Dendritic cell treated with granulocyte-macrophage colony-stimulating factor and Interleukin-4, amounts not matched to agents 40 ng/mL and 50 ng/mL, for 4 days (primary cell): ENCODE measurements around the gene MAML2.
A peak's percentile ranks its signal among the peaks of the same experiment; 100 is the strongest.

Experiments used
- H3K27ac Mint-ChIP-seq: one replicate; pipeline ENCODE4 v1.8.0; 2022; ENCODE audit warnings: mild to moderate bottlenecking, mixed read lengths
- H3K27me3 Mint-ChIP-seq: one replicate; pipeline ENCODE4 v1.8.0; 2022; ENCODE audit warnings: mild to moderate bottlenecking, mixed read lengths
- H3K36me3 Mint-ChIP-seq: one replicate; pipeline ENCODE4 v1.8.0; 2022; ENCODE audit warnings: low read depth, mixed read lengths
- H3K4me1 Mint-ChIP-seq: one replicate; pipeline ENCODE4 v1.8.0; 2022; ENCODE audit warnings: low read depth, mixed read lengths
- H3K4me3 Mint-ChIP-seq: one replicate; pipeline ENCODE4 v1.8.0; 2022; ENCODE audit warnings: mild to moderate bottlenecking, moderate library complexity, mixed read lengths
- H3K9me3 Mint-ChIP-seq: one replicate; pipeline ENCODE4 v1.8.0; 2022; ENCODE audit warnings: mixed read lengths
- intact Hi-C: fragments of 100-400 bp; cut with micrococcal nuclease; formaldehyde crosslinking; loops from one replicate; pipeline ENCODE4 v1.15.0; 2022

MAML2 gene

DNA sequence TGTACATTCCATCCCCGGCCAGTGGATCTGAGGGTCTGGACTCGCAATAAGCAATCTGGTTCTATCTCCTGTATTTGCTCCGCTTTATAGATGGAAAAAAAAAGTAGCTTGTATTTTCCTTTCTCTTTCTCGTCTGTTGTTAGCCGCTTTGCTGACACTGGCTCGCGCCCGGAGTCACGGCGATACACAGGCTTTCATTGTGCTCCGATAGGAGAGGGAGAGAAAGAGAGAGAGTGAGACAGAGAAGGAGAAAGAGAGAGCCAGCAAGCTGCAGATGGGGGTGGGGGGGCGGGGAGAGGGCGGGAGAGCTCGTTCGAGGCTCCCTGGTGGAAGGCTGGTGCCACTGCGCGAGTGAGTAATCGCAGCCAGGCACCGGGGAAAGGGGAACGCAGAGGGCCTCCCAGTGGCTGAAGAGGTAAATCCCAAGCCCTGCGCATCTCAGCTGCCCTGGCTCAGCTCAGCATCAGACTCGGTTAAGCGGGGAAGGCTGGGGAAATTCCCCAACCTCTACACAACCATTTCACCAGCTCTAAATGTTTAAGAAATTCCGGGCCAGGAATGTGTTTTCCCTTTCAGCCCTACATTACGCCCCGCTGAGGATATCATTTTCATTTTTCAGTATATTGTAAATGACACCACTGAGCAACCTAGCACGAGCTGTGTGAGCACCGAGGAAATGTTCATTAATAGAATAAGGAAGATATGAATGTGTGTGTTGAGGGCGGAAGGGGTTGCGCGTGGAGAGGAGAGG, at the start of gene MAML2:
Gene MAML2, minus strand, starts transcription at position 235 of the 751 bp plus-strand sequence. CDS start 1,300 bp downstream, outside the sequence.
- intact Hi-C loops = loop anchor here (1.0 to 5.0 kb wide), 2 partner anchors 101 to 288 kb away; no protein-coding TSS in a partner anchor
- H3K4me1 Mint-ChIP-seq = peaks cover 47% of the 10 kb centered on the region

DNA sequence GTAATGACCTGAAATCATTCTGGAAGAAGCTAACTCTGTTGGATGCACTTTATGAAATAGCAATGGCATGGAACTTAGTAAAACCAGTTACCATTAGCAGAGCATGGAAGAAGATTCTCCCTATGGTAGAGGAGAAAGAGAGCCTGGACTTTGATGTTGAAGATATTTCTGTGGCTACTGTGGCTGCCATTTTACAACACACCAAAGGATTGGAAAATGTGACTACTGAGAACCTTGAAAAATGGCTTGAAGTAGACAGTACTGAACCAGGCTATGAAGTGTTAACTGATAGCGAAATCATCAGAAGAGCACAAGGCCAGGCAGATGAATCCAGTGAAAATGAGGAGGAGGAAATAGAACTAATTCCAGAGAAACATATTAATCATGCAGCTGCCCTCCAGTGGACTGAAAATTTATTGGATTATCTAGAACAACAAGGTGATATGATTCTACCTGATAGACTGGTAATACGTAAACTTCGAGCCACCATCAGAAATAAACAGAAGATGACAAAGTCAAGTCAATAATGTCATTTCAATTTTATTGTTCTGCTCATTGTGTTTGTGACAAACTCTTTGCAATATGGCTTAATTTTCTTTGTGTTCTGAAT, 48.8 kb upstream of the MAML2 start:
- H3K27me3 Mint-ChIP-seq = no peaks in the 10 kb centered on the region
- peaks cover 30% of the 10 kb centered on the region for H3K4me1 Mint-ChIP-seq
- H3K9me3 Mint-ChIP-seq = no peaks in the 10 kb centered on the region
- H3K36me3 Mint-ChIP-seq = peaks cover 33% of the 10 kb centered on the region
- intact Hi-C loops = loop anchor here (5.0 kb wide), 1 partner anchor 150 kb away; no protein-coding TSS in a partner anchor
- no peak overlapping the region for H3K27ac Mint-ChIP-seq
- H3K4me3 Mint-ChIP-seq = no peak overlapping the region

More for the DNA sequence above, at the start of gene MAML2:
- peak within 1 kb of the TSS; percentile 100 for H3K4me3 Mint-ChIP-seq
- H3K27ac Mint-ChIP-seq = peak within 1 kb of the TSS; percentile 96
- H3K36me3 Mint-ChIP-seq = peaks cover 15% of the 10 kb centered on the region
- peaks cover 8% of the 10 kb centered on the region for H3K27me3 Mint-ChIP-seq
- H3K9me3 Mint-ChIP-seq = no peaks in the 10 kb centered on the region

- Mint-ChIP-seq H3K4me1 (peaks cover 30% of the 10 kb centered on the region), H3K4me3 (peak overlapping the region; percentile 90), H3K27ac (peak overlapping the region; percentile 92), H3K27me3 (no peaks in the 10 kb centered on the region), H3K9me3 (no peaks in the 10 kb centered on the region), H3K36me3 (peaks cover 33% of the 10 kb centered on the region)
- intact Hi-C loops = loop anchor here (1.0 to 5.0 kb wide), 2 partner anchors 148 to 601 kb away; partner anchors contain the start of gene FAM76B
These were observed 47.4 kb upstream of the MAML2 start for GRCh38 chr11:96390488-96390792.

GRCh38 chr11:96389720-96390487, 46.9 kb upstream of the MAML2 start, which contains the start of the genes CCDC82 and JRKL:
Gene CCDC82, minus strand, starts transcription at chr11:96389912. Its CDS starts 5,165 bp downstream, at chr11:96384747.
Gene JRKL, plus strand, starts transcription at chr11:96390013. Its CDS starts 637 bp downstream, at chr11:96390650.
- intact Hi-C loops = loop anchor here (1.0 to 5.0 kb wide), 2 partner anchors 148 to 601 kb away; partner anchors contain the start of gene FAM76B
- H3K4me1 Mint-ChIP-seq = peaks cover 30% of the 10 kb centered on the region
- H3K27ac Mint-ChIP-seq = peak within 1 kb of the TSS; percentile 92
- H3K9me3 Mint-ChIP-seq = no peaks in the 10 kb centered on the region
- no peaks in the 10 kb centered on the region for H3K27me3 Mint-ChIP-seq
- peak within 1 kb of the TSS; percentile 90 for H3K4me3 Mint-ChIP-seq
- peaks cover 38% of the 10 kb centered on the region for H3K36me3 Mint-ChIP-seq

DNA sequence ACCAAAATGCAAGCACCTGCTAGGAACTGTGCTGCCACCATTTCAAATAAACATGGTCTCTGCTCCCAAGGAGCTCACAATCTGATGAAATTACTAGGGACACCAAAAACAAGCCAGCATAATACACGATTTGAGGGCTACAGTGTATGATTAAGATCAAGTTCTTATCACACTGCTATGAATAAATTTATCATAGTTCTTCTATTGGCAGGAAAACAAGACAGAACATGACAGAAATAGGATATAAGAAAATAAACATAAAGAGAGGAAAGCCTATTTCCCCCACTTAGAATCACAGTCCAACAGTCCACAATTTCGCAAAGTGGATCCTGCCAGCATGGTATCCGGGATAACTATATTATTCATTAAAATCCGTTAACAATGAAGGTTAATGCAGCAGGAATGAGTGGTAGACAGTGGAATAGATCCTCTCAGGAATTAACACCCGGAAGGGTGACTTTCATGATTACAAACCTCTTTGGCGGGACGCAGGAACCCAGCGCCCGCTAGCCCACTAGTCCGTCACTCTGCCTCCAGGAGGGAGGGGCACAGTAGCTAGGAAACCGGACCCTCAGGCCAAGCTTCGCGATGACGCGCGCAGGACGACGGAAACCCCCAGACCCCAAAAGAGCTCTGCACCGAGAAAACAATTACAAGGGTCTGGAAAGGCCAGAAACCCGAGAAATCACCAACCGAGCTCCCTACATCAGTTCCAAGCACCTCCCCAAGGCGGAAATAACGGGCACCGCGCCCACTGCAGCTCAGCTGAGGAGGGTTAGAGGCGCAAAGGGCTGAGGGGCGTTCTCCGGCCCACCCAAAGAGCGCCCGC, 46.1 kb upstream of the MAML2 start:
- peak overlapping the region; percentile 90 for H3K4me3 Mint-ChIP-seq

DNA sequence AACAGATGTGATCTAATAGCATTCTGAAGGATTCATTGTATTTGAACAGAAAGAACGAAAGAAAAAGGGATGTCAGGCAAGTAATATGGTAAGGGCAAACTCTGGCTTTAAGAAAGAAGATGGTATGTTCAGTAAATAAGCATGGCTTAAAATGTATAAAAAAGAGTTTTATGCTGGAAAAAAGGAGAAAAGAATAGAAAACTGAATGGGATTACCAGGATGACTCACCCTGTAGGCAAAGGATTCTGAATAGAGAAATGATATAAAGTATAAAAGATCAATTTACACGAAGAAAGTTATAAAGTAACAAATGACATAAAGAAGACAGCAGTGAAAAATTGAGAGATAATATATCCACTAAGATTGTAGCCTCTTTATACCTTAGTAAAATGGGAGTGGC, 42.2 kb upstream of the MAML2 start:
- no peak overlapping the region for H3K27ac Mint-ChIP-seq
- intact Hi-C loops = no loop called here

More for the DNA sequence above, 46.1 kb upstream of the MAML2 start:
- peak overlapping the region; percentile 92 for H3K27ac Mint-ChIP-seq
- H3K27me3 Mint-ChIP-seq = no peaks in the 10 kb centered on the region
- peaks cover 30% of the 10 kb centered on the region for H3K4me1 Mint-ChIP-seq
- H3K9me3 Mint-ChIP-seq = no peaks in the 10 kb centered on the region
- intact Hi-C loops = no loop called here
- H3K36me3 Mint-ChIP-seq = peaks cover 44% of the 10 kb centered on the region

GRCh38 chr11:96384156-96384555, 41.2 kb upstream of the MAML2 start:
- no peak overlapping the region for H3K4me3 Mint-ChIP-seq

More for the DNA sequence above, 42.2 kb upstream of the MAML2 start:
- H3K27me3 Mint-ChIP-seq = no peaks in the 10 kb centered on the region
- no peaks in the 10 kb centered on the region for H3K9me3 Mint-ChIP-seq
- peaks cover 15% of the 10 kb centered on the region for H3K4me1 Mint-ChIP-seq
- H3K4me3 Mint-ChIP-seq = no peak overlapping the region
- H3K36me3 Mint-ChIP-seq = peaks cover 48% of the 10 kb centered on the region

GRCh38 chr11:96376796-96377195, 33.8 kb upstream of the MAML2 start:
- intact Hi-C loops = no loop called here
- no peak overlapping the region for H3K27ac Mint-ChIP-seq
- H3K4me3 Mint-ChIP-seq = no peak overlapping the region
- peaks cover 10% of the 10 kb centered on the region for H3K4me1 Mint-ChIP-seq
- H3K27me3 Mint-ChIP-seq = no peaks in the 10 kb centered on the region
- no peaks in the 10 kb centered on the region for H3K9me3 Mint-ChIP-seq
- peaks cover 47% of the 10 kb centered on the region for H3K36me3 Mint-ChIP-seq

More at GRCh38 chr11:96384156-96384555, 41.2 kb upstream of the MAML2 start:
- Mint-ChIP-seq H3K27me3 (no peaks in the 10 kb centered on the region), H3K4me1 (peaks cover 18% of the 10 kb centered on the region), H3K9me3 (no peaks in the 10 kb centered on the region), H3K36me3 (peaks cover 45% of the 10 kb centered on the region), H3K27ac (no peak overlapping the region)
- intact Hi-C loops = no loop called here

DNA sequence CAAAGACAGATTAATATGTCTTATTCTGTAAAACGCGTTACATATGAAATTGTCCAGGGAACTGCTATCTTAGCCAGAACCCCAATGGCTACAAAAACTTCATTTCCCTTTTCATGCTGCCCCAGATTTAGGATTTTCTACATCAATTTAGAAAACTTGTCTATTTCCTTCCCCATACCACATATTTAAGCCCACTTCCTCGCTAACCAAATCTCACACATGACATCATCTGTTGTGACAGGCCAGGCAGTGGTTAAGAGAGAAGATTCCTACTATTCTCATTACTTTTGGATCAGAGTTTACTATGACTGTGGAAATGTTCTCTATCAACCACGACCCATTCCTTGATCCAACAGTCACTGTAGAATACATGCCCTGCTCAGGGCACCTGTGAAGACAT, 30.8 kb upstream of the MAML2 start:
- H3K4me1 Mint-ChIP-seq = peaks cover 5% of the 10 kb centered on the region
- H3K9me3 Mint-ChIP-seq = no peaks in the 10 kb centered on the region
- H3K27me3 Mint-ChIP-seq = no peaks in the 10 kb centered on the region
- peaks cover 60% of the 10 kb centered on the region for H3K36me3 Mint-ChIP-seq
- no peak overlapping the region for H3K4me3 Mint-ChIP-seq
- intact Hi-C loops = no loop called here
- H3K27ac Mint-ChIP-seq = no peak overlapping the region

DNA sequence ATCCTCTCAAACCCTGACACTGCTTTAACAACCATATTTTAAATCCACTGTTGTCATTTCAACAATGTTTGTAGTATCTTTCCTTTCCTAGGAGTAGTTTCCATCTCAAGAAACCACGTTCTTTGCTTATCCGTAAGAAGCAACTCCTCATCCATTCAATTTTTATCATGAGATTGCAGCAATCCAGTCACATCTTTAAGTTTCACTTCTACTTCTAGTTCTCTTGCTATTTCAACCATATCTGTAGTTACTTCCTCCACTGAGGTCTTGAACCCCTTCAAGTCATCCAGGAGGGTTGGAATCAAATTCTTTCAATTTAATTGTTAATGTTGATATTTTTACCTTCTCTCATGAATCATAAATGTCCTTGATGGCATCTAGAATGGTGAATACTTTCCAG, 24.3 kb upstream of the MAML2 start:
- Mint-ChIP-seq H3K9me3 (no peaks in the 10 kb centered on the region), H3K4me3 (no peak overlapping the region), H3K27me3 (no peaks in the 10 kb centered on the region), H3K36me3 (peaks cover 54% of the 10 kb centered on the region), H3K27ac (no peak overlapping the region), H3K4me1 (peaks cover 6% of the 10 kb centered on the region)
- intact Hi-C loops = no loop called here

- H3K4me3 Mint-ChIP-seq = no peak overlapping the region
- H3K27me3 Mint-ChIP-seq = no peaks in the 10 kb centered on the region
- intact Hi-C loops = no loop called here
- peaks cover 6% of the 10 kb centered on the region for H3K4me1 Mint-ChIP-seq
- H3K36me3 Mint-ChIP-seq = peaks cover 46% of the 10 kb centered on the region
- no peaks in the 10 kb centered on the region for H3K9me3 Mint-ChIP-seq
- no peak overlapping the region for H3K27ac Mint-ChIP-seq
These were observed 23.0 kb upstream of the MAML2 start for GRCh38 chr11:96366024-96366423.

GRCh38 chr11:96365493-96365892, 22.5 kb upstream of the MAML2 start:
- Mint-ChIP-seq H3K27me3 (no peaks in the 10 kb centered on the region), H3K36me3 (peaks cover 44% of the 10 kb centered on the region), H3K27ac (no peak overlapping the region), H3K4me3 (no peak overlapping the region), H3K4me1 (peaks cover 6% of the 10 kb centered on the region), H3K9me3 (no peaks in the 10 kb centered on the region)
- intact Hi-C loops = no loop called here

DNA sequence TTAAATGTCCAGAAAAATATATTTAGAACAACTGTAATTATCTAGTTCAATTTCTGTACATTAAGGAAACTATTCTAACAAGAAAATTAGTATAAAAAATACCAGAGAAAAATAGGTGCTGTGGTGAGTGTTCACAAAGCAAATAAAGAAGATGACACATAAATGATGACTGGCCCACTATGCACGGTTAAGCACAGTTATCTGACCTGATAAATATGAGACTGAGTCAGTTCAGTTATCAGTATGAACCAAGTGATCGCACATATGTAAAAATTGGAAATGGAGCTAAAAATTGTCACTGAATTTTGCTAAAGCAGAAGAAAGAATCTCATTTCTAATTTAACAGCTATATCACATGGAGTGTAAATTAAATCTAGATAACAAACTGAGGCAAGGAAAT, 18.8 kb upstream of the MAML2 start:
- no peaks in the 10 kb centered on the region for H3K9me3 Mint-ChIP-seq
- H3K27ac Mint-ChIP-seq = no peak overlapping the region
- H3K4me3 Mint-ChIP-seq = no peak overlapping the region
- no peaks in the 10 kb centered on the region for H3K27me3 Mint-ChIP-seq
- H3K4me1 Mint-ChIP-seq = no peaks in the 10 kb centered on the region
- intact Hi-C loops = no loop called here
- peaks cover 44% of the 10 kb centered on the region for H3K36me3 Mint-ChIP-seq
